GM19193 (cell line): ENCODE measurements around the gene MICA.

Source experiments
- POLR2A ChIP-seq: IDR thresholded peaks from 4 replicates; pipeline ENCODE4 v1.6.1; 2011; ENCODE audit not compliant: insufficient read depth, insufficient read length; ENCODE audit errors: extremely low read depth

MICA gene

DNA sequence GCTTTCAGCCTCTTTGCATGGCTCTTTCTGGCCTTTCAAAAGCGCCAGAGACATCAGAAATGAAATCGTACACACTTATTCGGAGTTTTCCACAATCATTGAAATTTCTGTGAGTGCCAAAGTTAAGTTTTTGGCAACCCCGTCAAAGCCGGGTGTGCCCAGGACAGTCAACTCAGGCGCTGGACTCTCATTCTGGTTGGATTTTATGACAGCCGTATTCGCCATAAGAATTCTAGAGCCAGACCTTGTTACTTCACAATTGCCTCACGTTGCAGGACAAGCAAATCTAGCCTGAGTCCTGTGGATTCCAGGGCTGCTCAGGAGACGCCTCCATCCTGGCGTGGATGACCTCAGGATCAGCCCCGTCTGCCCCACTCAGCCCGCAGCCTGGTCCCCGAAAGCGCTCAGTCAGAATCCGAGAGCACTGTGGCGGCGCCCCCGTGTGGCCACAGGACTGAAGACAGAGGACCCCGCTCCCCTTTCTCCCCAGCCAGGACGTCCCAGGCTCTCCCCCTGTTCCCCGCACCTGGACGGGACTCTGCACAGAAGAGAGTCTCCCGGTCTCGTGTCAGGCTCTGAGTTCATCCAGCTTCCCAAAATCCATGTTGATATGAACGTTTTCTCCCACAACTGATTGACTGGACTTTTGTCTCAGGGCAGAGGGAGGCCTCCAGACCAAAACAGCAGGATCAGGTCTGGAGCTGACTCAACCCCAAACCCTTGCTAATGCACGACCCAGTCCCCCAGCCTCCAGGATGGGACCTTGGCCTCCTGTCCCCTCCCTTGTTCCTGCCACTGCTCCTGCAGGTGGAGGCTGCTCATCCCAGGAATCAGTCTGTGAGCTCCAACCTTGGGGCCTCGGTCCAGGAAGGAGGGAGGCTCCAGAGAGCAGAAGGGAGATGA lies 38.2 kb downstream of the MICA start:
- TF ChIP-seq POLR2A: no peak

DNA sequence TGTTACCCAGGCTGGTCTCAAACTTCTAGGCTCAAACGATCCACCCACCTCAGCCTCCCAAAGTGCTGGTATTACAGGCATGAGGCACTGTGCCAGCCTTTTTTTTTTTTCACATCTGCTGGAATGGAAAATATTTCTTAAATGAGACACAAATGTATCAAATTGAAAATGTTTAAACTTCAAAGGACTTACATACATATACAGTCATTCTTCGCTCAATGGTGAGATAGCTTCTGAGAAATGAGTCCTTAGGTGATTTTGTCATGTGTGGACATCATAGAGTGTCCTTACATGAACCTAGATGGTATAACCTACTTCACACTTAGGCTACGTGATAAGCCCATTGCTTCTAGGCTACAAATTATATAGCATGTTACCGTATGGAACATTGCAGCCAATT lies 43.1 kb downstream of the MICA start:
- no peak for TF ChIP-seq POLR2A

DNA sequence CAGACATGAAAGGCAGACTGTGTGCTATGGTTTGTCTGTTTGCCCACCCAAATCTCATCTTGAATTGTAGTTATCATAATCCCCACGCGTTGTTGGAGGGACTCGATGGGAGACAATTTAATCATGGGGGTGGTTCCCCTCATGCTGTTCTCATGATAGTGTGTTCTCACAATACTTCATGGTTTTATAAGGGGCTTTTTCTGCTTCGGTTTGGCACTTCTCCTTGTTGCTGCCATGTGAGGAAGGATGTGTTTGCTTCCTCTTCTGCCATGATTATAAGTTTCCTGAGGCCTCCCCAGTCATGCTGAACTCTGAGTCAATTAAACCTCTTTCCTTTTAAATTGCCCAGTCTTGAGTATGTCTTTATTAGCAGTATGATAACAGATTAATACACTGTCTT lies 47.4 kb downstream of the MICA start:
- TF ChIP-seq POLR2A: no peak

GRCh38 chr6:31452859-31453258 lies 49.5 kb downstream of the MICA start:
- TF ChIP-seq POLR2A: no peak

GRCh38 chr6:31453259-31453658 lies 49.9 kb downstream of the MICA start:
- TF ChIP-seq POLR2A: no peak

DNA sequence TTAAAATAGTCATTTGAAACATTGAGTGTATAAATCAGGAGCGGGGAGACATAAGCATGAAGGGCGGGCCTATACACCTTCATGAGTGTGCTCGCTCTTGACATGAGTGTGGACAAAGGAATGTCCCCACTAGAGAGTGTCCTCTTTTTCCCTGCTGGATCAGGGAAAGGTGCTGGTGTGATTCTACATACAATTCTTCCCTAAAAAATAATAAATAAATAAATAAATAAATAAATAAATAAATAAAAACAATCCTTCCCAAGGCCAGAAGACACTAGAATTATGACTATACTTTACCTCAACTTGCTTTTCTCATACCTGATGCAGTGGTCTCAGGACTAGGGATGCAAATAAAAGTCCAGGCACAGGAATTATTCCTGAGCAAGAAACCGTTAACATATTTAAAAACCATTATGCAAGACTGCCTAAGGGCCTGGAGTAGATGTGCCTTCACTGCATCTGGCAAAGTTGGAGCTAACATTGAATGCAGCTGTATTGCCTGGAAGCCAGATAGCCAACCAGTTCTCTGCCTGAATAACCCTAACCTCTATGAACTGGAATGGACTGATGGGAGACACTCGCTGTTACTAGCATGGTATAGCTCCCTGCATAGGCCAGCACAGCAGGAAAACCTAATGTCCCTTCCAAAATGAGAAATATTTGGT lies 57.1 kb downstream of the MICA start:
- TF ChIP-seq POLR2A: no peak

GRCh38 chr6:31462026-31462963 lies 58.9 kb downstream of the MICA start:
- TF ChIP-seq POLR2A: no peak

DNA sequence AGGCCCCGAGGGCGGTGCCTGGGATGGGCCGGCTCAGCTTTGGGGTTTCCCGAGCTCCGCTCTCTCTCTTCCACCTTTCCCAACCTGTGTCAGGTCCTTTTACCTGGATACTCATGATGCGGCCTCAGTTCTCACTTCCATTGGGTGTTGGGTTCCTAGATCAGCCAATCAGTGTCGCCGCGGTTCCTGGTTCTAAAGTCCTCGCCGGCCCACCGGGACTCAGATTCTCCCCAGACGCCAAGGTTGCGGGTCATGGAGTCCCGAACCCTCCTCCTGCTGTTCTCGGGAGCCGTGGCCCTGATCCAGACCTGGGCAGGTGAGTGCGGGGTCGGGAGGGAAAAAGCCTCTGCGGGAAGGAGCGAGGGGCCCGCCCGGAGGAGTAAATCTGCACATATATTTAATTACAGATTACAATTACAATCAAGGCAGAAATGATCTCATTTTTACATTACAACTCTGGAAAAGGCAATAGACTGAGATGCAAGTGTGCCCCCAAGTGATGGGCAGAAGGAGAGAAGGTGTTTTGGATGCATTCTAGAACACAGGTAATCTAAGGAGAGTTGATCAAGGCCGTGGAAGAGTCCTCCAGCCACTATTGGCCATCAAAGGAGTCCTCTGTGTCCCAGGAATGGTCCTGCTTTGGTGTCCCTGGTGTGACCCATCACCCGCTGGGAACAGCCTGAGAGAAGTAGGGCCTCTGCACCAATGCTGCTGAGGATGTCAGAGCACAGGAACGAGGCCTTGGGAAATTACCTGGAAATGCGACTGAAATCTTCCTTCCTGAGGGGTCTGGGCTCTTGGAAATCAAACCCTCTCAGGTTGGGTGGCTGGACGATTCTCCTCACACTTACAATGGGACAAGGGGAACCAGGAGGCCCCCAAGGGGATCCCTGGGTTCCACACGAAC lies 59.8 kb downstream of the MICA start:
- TF ChIP-seq POLR2A: peak; percentile 98

DNA sequence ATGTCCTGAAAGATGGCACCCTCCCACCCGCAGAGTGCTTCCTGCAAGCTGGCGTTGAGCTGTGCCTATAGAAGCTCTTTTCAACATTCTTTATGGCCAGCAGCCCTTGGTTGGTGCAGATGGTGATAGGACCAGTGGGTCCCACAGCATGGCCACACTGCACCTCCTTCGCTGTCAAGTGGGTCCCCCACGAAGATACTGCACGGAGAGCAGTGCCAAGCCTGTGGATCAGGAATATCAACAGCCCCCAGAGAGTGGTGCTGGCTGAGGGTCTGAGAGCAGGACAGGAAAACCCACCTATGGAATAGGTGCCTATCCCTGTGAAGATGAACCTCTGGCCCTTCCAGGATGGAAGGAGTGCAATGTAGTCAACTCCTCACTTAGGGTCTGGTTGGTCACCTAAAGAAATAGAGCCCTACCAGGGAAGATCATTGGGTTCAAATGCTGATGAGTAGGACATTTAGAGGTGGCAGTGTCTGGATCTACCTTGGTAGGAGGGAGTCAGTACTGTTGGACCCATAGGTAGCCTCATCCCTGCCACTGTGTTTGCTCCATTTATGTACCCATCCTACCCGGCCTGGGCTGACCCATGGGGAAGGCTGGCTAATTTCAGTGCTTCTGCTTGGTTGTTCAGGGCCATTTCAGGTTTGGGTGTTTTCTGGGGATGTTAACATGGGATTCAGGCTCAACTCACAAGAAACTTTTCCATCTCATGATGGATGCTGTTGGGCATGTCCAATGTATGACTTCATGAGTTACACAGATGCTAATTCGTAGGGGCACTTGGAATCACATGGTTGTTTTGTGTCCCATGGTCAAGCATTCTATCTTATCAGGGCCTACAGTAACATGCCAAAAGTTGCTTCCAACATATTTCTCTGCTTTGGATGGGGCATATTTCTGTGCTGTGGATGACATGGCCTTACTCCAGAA lies 61.1 kb downstream of the MICA start:
- no peak for TF ChIP-seq POLR2A
